HEK293 (cell line): ENCODE results near the gene CDH23.

Experiments
- GFI1B ChIP-seq: fragments of 450-650 bp; formaldehyde crosslinking; IDR thresholded peaks from 2 replicates; pipeline ENCODE4 v1.5.1; 2016; ENCODE audit warnings: missing biosample characterization, missing genetic modification characterization
- PRDM10 ChIP-seq: fragments of 450-650 bp; formaldehyde crosslinking; IDR thresholded peaks from 2 replicates; pipeline ENCODE4 v1.5.1; 2016; ENCODE audit warnings: missing biosample characterization, missing genetic modification characterization
- ZBTB11 ChIP-seq: fragments of 450-650 bp; formaldehyde crosslinking; conservative IDR thresholded peaks from 2 replicates; pipeline ENCODE4 v1.5.1; 2016; ENCODE audit warnings: low read depth, missing biosample characterization, missing genetic modification characterization
- ZFP69B ChIP-seq: fragments of 450-650 bp; formaldehyde crosslinking; IDR thresholded peaks from 2 replicates; pipeline ENCODE4 v1.5.1; 2016; ENCODE audit warnings: missing biosample characterization, missing genetic modification characterization
- ZNF747 ChIP-seq: fragments of 450-650 bp; formaldehyde crosslinking; IDR thresholded peaks from 2 replicates; pipeline ENCODE4 v1.5.1; 2016; ENCODE audit warnings: missing biosample characterization, missing genetic modification characterization
- ZNF777 ChIP-seq: fragments of 450-650 bp; formaldehyde crosslinking; IDR thresholded peaks from 2 replicates; pipeline ENCODE4 v1.5.1; 2017; ENCODE audit warnings: missing biosample characterization, missing genetic modification characterization, borderline replicate concordance
- ZNF792 ChIP-seq: fragments of 450-650 bp; formaldehyde crosslinking; IDR thresholded peaks from 2 replicates; pipeline ENCODE4 v1.5.1; 2016; ENCODE audit warnings: missing biosample characterization, missing genetic modification characterization

GRCh38 chr10:71406878-71407277 is 10.2 kb downstream of the CDH23 start:
- TF ChIP-seq ZFP69B (tag by site-specific recombination) (no peak), GFI1B (tag by site-specific recombination) (no peak), PRDM10 (no peak), ZNF792 (tag by site-specific recombination) (no peak), ZBTB11 (no peak), ZNF747 (tag by site-specific recombination) (no peak), ZNF777 (tag by site-specific recombination) (no peak)
